ENCODE measurements around the gene OR11G2.
"Not testable (repeated sequence)": the region's sequence is repeated elsewhere in the genome, so short reads cannot be mapped to it uniquely, and the experiment has no call there.

Gene OR11G2

GRCh38 chr14:20190596-20190995 is at the start of gene OR11G2:
OR11G2 (plus strand) TSS chr14:20190896; CDS start chr14:20197438, 6,542 bp downstream.
- DNase-seq: no peak

- no peak for DNase-seq
Observed at GRCh38 chr14:20143911-20144310, 46.8 kb upstream of the OR11G2 start.

GRCh38 chr14:20144820-20145219 is 45.9 kb upstream of the OR11G2 start:
- DNase-seq: no peak

GRCh38 chr14:20164462-20164861 is 26.2 kb upstream of the OR11G2 start:
- no peak for DNase-seq

GRCh38 chr14:20167091-20167490 is 23.6 kb upstream of the OR11G2 start:
- no peak for DNase-seq

- not testable (repeated sequence) for DNase-seq
Observed at GRCh38 chr14:20169852-20170251, 20.8 kb upstream of the OR11G2 start.

- not testable (repeated sequence) for DNase-seq
Observed at GRCh38 chr14:20174205-20174604, 16.5 kb upstream of the OR11G2 start.

- DNase-seq: no peak
Observed at GRCh38 chr14:20176330-20176729, 14.4 kb upstream of the OR11G2 start.

GRCh38 chr14:20177433-20177974 is 13.2 kb upstream of the OR11G2 start:
- no peak for DNase-seq

- DNase-seq: no peak
Observed at GRCh38 chr14:20179218-20179617, 11.5 kb upstream of the OR11G2 start.

GRCh38 chr14:20179880-20180279 is 10.8 kb upstream of the OR11G2 start:
- no peak for DNase-seq

GRCh38 chr14:20180486-20180885 is 10.2 kb upstream of the OR11G2 start:
- no peak for DNase-seq

- DNase-seq: no peak
Observed at GRCh38 chr14:20184181-20184580, 6.5 kb upstream of the OR11G2 start.

- no peak for DNase-seq
Observed at GRCh38 chr14:20191396-20191795, 700 bp downstream of the OR11G2 start.

- no peak for DNase-seq
Observed at GRCh38 chr14:20194101-20194500, 3.4 kb downstream of the OR11G2 start.

GRCh38 chr14:20195170-20195569 is 4.5 kb downstream of the OR11G2 start:
- not testable (repeated sequence) for DNase-seq

- no peak for DNase-seq
Observed at GRCh38 chr14:20195911-20196310, 5.2 kb downstream of the OR11G2 start.

GRCh38 chr14:20197459-20197858 is 6.8 kb downstream of the OR11G2 start:
- DNase-seq: no peak

- DNase-seq: no peak
Observed at GRCh38 chr14:20198991-20199390, 8.3 kb downstream of the OR11G2 start.

GRCh38 chr14:20204721-20205120 is 14.0 kb downstream of the OR11G2 start:
- DNase-seq: no peak

GRCh38 chr14:20209595-20209994 is 18.9 kb downstream of the OR11G2 start:
- no peak for DNase-seq

GRCh38 chr14:20212406-20212805 is 21.7 kb downstream of the OR11G2 start:
- DNase-seq: not testable (repeated sequence)

- no peak for DNase-seq
Observed at GRCh38 chr14:20215196-20215595, 24.5 kb downstream of the OR11G2 start.

- DNase-seq: no peak
Observed at GRCh38 chr14:20219033-20219432, 28.3 kb downstream of the OR11G2 start.

- no peak for DNase-seq
Observed at GRCh38 chr14:20223410-20223809, 32.7 kb downstream of the OR11G2 start, which contains the start of gene OR11H6. OR11H6 (plus strand) TSS chr14:20223710; CDS start chr14:20223710, 0 bp downstream.

Measured in stimulated activated naive CD4-positive, alpha-beta T cell treated with Interleukin-2 at 50 U/mL for 16 hours (primary cell).